HG02588 (cell line): ENCODE measurements around the gene GRM8.

ENCODE experiments used
- ATAC-seq: cut with Tn5 transposase; IDR thresholded peaks from one replicate; pipeline ENCODE4 v1.9.1; 2021; ENCODE audit warnings: mild to moderate bottlenecking, moderate library complexity; ENCODE audit not compliant: unreplicated experiment

GRM8 gene

GRCh38 chr7:127039541-127039940 is 213.2 kb downstream of the GRM8 start:
- ATAC-seq, result no peak

DNA sequence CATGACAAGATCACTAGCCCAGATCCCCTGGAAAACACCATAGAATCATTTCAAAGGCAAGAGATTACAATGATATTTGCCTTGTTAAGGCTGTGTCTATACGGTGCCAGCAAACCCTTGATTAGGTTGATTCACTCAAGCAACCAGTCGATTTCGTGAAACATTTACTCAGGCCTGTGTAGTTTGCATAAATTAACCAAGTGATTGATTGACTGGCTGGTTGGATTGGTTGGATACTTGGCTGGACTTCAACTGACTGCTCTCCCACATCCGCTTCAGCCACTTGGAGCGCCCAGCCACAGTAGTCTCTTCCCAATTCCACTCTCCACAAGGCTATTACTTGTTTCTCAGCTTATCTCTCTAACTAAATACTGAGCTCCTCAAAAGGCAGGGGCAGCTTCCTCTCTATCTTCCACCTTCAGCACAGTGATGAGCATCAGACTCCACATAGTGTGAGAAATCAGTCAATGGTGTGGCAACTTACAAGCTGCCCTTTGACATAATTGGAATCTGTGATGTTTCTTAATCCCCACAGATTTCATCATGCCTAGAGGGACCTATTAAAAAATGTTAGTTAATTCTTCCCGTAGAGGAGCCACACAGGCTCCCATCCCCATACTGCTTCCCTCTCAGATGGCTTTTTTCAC is 217.4 kb downstream of the GRM8 start:
- ATAC-seq, result no peak

GRCh38 chr7:127034186-127034806 is 218.4 kb downstream of the GRM8 start:
- no peak for ATAC-seq

DNA sequence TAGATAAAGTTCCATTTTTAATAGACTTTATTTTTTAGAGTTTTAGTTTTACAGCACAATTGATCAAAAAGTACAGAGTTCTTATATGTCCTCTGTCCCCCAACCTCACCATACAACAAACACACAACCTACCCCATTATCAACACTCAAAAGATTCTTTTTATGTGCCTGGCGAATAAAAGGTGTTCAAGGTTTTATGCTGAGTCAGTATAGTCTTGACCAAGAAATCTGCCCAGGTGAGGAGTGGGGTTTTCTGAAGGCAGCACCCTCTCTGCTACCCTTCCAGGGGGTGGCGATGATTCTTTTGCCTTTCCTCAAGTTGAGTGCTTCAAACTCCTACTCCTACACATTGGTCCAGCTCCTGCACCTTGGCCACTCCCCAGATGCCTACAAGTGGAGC is 222.9 kb downstream of the GRM8 start:
- ATAC-seq, result no peak

GRCh38 chr7:127021857-127022256 is 230.9 kb downstream of the GRM8 start:
- ATAC-seq, result no peak

- ATAC-seq, result no peak
Observed at GRCh38 chr7:127021019-127021738, 231.6 kb downstream of the GRM8 start.

DNA sequence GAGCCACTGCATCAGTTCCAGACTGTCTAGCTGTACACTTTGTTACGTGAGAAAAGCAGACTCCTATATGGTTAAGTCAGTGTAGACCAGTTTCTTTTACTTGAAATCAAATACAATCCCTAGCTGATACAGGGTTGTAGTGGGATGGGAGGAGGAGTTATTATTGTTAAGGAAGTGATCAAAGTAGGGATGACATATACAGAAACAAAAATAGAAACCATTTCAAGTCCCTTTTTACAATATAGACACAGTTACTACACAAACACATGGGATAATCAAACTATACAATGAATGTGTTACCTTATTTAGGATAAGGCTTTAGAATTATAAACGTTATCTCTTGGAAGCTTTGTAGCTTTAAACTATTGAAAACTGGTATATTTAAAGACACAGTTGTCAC is 233.9 kb downstream of the GRM8 start:
- ATAC-seq, result no peak

GRCh38 chr7:127017196-127017595 is 235.5 kb downstream of the GRM8 start:
- ATAC-seq, result no peak

GRCh38 chr7:127000725-127001124 is 252.0 kb downstream of the GRM8 start:
- no peak for ATAC-seq

DNA sequence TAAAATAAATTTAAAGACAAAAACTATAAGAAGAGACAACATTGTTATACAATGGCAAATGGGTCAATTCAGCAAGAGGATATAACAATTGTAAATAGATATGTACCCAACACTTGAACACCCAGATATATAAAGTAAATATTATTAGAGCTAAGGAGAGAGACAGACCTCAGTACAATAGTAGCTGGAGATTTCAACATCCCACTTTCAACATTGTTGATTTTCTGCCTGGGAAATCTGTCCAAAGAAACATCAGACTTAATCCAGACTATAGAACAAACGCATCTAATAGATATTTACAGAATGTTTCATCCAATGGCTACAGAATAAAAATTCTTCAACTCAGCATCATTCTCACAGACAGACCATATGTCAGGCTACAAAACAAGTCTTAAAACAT is 256.1 kb downstream of the GRM8 start:
- ATAC-seq, result no peak

- no peak for ATAC-seq
Observed at GRCh38 chr7:126993626-126994213, 259.0 kb downstream of the GRM8 start.

- ATAC-seq, result no peak
Observed at GRCh38 chr7:126988022-126988421, 264.7 kb downstream of the GRM8 start.

DNA sequence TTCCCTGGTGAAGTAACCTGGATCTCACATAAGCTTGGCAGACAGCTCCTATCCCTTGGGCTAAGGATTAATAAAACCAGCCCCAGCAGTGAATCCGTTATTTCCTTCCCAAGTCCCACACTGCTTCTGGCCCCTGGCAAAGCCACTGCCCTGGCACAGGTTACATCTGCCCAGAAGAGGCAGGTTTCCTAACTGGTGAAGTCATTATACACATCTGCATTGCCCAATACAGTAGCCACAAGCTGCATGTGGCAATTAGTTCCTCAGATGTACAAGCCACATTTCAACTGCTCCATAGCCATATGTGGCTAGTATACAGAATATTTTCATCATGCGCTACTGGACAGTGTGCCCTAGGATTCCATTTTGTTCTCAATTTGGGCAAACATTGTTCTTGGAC is 273.0 kb downstream of the GRM8 start:
- ATAC-seq, result no peak

DNA sequence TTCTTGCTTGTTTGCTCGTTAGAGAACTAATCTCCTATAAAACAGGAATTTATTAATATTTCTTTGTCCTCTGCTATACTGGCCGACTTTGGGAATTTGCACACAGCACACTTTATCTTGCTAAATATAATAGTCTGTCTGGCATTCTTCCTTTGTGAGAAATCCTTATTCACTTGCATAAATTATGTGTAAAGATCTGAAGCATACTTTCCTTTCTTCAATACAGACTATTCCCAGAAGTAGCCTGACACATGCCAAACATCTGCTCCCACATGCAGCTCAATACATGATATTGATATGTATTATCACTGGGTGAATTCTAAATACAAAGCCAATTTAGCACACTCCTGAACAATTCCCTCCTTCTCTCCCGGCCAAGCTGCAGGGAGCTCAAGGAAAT is 273.9 kb downstream of the GRM8 start:
- ATAC-seq, result no peak

DNA sequence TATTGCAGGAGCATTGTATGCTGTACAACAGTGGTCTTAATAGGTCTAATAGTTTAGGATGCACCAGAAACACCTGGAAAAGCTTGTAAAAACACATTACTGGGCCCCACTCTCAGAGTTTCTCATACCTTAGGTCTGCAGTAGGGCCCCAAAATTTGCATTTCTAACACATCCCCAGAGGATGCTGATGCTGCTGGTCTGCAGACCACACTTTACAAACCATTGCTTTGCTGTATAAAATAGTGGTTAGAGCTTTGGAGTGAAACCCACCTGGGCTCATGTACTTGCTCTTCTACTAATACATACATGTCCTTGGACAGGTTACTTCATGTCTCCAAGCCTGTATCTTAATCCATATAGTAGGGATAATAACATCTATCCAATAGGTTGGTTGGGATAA is 279.7 kb downstream of the GRM8 start:
- no peak for ATAC-seq

- ATAC-seq, result no peak
Observed at GRCh38 chr7:126972571-126972970, 280.2 kb downstream of the GRM8 start.

DNA sequence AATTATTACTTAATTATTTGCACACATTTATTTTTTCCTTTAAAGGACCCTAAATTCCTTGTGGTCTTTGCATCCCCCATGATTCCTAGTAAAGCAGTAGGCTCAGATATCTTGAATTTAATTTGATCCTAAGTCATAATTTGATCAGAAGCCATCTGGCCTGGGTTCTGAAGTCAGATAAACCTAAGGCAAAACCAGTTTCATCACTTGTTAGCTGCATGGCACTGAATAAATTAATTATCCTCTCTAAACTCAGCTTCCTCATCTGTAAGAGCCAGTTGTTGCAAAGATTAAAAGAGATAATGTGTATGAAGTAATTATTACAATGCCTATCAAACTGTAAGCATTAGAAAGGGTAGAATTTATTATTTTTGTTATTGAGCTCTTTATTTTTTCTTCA is 293.1 kb downstream of the GRM8 start:
- no peak for ATAC-seq

DNA sequence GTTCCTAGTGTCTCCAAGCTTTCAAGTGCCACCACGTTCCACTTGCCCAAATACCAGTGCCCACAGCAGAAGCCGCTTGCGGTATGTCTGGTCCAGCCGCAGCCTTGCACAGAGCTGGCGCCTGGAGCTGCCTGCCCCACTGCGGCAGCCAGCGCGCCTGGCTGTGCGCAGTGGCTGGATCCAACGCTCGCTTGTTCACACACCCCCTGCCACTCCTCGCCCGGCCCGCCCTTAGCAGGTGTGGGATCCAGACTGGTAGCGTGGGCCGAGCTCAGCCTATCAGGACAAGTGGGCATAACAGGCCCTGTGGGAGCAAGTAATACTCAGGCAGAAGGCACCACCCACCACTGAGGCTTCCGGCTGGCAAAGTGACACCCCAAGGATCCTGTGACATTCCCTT is 294.4 kb downstream of the GRM8 start:
- no peak for ATAC-seq

- ATAC-seq, result no peak
Observed at GRCh38 chr7:126957443-126957842, 295.3 kb downstream of the GRM8 start.

- no peak for ATAC-seq
Observed at GRCh38 chr7:126953461-126953860, 299.3 kb downstream of the GRM8 start.

DNA sequence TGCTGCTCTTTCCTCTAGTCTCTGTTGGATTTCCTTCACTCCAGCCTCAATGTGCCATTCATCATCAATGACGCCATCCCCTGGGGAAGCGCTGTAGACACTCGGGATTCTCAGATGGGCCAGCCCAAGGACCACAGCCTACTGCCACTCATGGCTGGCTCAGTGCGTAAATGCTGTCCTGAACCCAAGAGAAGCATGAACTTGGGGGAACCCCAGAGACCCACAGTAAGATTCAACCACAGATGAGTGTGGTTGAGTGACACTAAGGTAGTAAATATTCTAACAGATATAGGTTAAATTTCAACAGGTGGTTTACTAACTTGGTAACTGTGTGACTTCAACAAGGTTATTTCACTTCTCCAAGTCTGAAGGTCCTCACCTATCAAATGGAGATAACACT is 304.1 kb downstream of the GRM8 start:
- peak; percentile 80 for ATAC-seq

DNA sequence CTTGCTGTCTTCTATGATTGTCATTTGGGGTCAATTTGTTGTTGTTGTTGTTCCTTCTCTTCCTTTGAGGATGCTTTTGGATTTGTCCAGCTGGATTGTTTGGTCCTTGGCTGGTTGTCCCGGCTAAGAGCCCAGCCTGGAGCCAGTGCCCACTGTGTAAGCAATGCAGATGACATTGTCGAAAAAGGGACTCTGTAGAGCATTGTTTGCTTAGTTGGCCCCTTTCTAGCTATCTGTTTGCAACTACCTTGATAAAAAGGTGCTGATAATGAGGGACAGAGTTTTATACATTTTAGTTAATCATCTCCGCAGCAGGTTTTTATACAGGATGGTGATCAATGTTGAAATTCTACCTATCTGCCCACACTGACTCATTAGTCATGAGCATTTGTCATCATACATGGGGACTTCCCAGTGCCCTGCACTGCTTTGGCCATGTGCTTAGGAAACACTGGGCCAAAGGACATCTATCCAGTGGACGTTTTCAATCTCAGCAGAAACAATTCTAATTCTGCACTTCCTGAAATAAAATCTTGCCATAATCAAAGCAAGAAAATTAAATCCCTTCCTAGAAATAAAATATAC is 311.9 kb downstream of the GRM8 start:
- no peak for ATAC-seq
